ENCODE results near the gene HPX.

HPX gene

DNA sequence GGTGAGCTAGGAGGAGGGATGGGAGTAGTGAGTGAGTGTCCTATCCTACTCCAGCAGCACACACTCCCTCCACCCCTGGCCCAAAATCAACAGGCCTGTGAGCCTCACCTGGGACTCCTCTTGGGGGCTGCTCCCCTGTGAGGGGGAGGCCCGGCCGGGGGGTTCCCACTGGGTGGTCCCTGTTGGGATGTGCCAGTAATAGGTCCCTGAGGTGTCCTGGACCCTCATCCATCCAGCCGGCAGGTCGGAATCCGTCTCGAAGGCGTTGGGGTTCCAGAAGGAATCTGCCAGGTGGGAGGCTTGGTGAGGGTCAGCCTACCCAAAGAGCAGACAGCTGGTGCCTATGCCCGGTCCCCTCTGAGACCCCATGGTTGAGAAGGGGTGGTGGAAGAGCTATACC, 37.2 kb downstream of the HPX start:
- Histone ChIP-seq H3K9ac (ENCODE audit: low read depth, low read length) (peak overlapping the region; percentile 43; the same call in 1 of the 2 replicates), H3K27ac (ENCODE audit: low read length) (peak overlapping the region; percentile 89), H3K4me1 (ENCODE audit: insufficient read depth, low read length) (peaks cover 46% of the 10 kb centered on the region), H4K20me1 (ENCODE audit: insufficient read depth, low read length) (peaks cover 13% of the 10 kb centered on the region; the same call in 1 of the 2 replicates), H3K27me3 (ENCODE audit: insufficient read depth, low read length, poor library complexity) (no peaks in the 10 kb centered on the region), H3K9me3 (ENCODE audit: insufficient read depth, low read length, severe bottlenecking) (no peaks in the 10 kb centered on the region), H3K4me2 (ENCODE audit: insufficient read depth, low read length) (peak overlapping the region; percentile 65), H3K4me3 (ENCODE audit: low read depth in 1 of 2, low read length in 2 of 2) (peak overlapping the region in 1 of 2 experiments; percentile 28; a peak in 1 of 4 replicates), H2AFZ (ENCODE audit: low read depth, low read length) (no peak overlapping the region), H3K79me2 (ENCODE audit: insufficient read depth, low read length) (no peaks in the 10 kb centered on the region), H3K36me3 (ENCODE audit: insufficient read depth, low read length) (no peaks in the 10 kb centered on the region)
- ATAC-seq (ENCODE audit: insufficient read depth, low read depth) (no peak), DNase-seq (no peak)
- no peak for TF ChIP-seq CTCF (IDR thresholded peaks at IDR 0.05; ENCODE audit: borderline replicate concordance, extremely low read depth, low read length, poor library complexity, severe bottlenecking)
- TF ChIP-seq EZH2 (IDR thresholded peaks at IDR 0.05; ENCODE audit: borderline replicate concordance, low read depth, low read length, severe bottlenecking) = no peak

DNA sequence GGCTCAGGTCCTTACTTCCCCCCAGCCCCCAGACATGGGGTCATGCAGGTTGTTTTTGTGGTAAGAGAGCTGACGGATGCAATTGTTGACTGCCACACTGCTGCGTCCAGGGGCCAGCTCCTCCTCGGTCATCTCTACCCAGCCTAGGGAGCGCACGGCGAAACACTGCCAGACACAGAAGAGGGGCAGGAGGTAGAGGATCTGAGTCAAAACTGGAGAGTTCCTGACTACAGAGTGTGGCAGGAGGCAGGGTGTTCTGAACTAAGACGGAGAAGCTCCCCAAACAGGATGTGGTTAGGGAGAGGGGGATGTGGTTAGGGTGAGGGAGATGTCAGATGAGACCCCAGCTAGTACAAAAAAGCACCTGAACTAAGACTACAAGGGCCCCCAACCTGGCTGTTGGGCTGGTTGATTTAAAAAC, 38.2 kb downstream of the HPX start:
- Histone ChIP-seq H3K4me3 (ENCODE audit: low read depth in 1 of 2, low read length in 2 of 2) (peak overlapping the region in 1 of 2 experiments; percentile 47; a peak in 2 of 4 replicates), H3K9ac (ENCODE audit: low read depth, low read length) (peak overlapping the region; percentile 50)
- peak; percentile 96 for ATAC-seq (ENCODE audit: insufficient read depth, low read depth)

GRCh38 chr11:6402061-6402470, 38.7 kb downstream of the HPX start:
- peak; percentile 14 for ATAC-seq (ENCODE audit: insufficient read depth, low read depth)
- Histone ChIP-seq H3K9me3 (ENCODE audit: insufficient read depth, low read length, severe bottlenecking) (no peaks in the 10 kb centered on the region), H3K9ac (ENCODE audit: low read depth, low read length) (peak overlapping the region; percentile 50), H3K4me1 (ENCODE audit: insufficient read depth, low read length) (peaks cover 46% of the 10 kb centered on the region), H4K20me1 (ENCODE audit: insufficient read depth, low read length) (peaks cover 13% of the 10 kb centered on the region; the same call in 1 of the 2 replicates), H2AFZ (ENCODE audit: low read depth, low read length) (peak overlapping the region; percentile 55; the same call in 1 of the 2 replicates), H3K79me2 (ENCODE audit: insufficient read depth, low read length) (no peaks in the 10 kb centered on the region), H3K27ac (ENCODE audit: low read length) (peak overlapping the region; percentile 89), H3K36me3 (ENCODE audit: insufficient read depth, low read length) (no peaks in the 10 kb centered on the region), H3K27me3 (ENCODE audit: insufficient read depth, low read length, poor library complexity) (no peaks in the 10 kb centered on the region), H3K4me3 (ENCODE audit: low read depth in 1 of 2, low read length in 2 of 2) (peak overlapping the region in 1 of 2 experiments; percentile 47; a peak in 2 of 4 replicates), H3K4me2 (ENCODE audit: insufficient read depth, low read length) (peak overlapping the region; percentile 65)
- TF ChIP-seq EZH2 (IDR thresholded peaks at IDR 0.05; ENCODE audit: borderline replicate concordance, low read depth, low read length, severe bottlenecking) (no peak), CTCF (IDR thresholded peaks at IDR 0.05; ENCODE audit: borderline replicate concordance, extremely low read depth, low read length, poor library complexity, severe bottlenecking) (no peak)
- peak; percentile 36 for DNase-seq

More for the DNA sequence above, 38.2 kb downstream of the HPX start:
- peak; percentile 94 for DNase-seq
- Histone ChIP-seq H3K27ac (ENCODE audit: low read length) (peak overlapping the region; percentile 89), H3K4me1 (ENCODE audit: insufficient read depth, low read length) (peaks cover 46% of the 10 kb centered on the region), H4K20me1 (ENCODE audit: insufficient read depth, low read length) (peaks cover 13% of the 10 kb centered on the region; the same call in 1 of the 2 replicates), H3K9me3 (ENCODE audit: insufficient read depth, low read length, severe bottlenecking) (no peaks in the 10 kb centered on the region), H3K4me2 (ENCODE audit: insufficient read depth, low read length) (peak overlapping the region; percentile 65), H3K36me3 (ENCODE audit: insufficient read depth, low read length) (no peaks in the 10 kb centered on the region), H3K27me3 (ENCODE audit: insufficient read depth, low read length, poor library complexity) (no peaks in the 10 kb centered on the region), H2AFZ (ENCODE audit: low read depth, low read length) (peak overlapping the region; percentile 55; the same call in 1 of the 2 replicates), H3K79me2 (ENCODE audit: insufficient read depth, low read length) (no peaks in the 10 kb centered on the region)
- TF ChIP-seq CTCF (IDR thresholded peaks at IDR 0.05; ENCODE audit: borderline replicate concordance, extremely low read depth, low read length, poor library complexity, severe bottlenecking) (peak; percentile 1), EZH2 (IDR thresholded peaks at IDR 0.05; ENCODE audit: borderline replicate concordance, low read depth, low read length, severe bottlenecking) (no peak)

All from DND-41 (cell line).